Fibroblast of lung (primary cell): ENCODE measurements around the gene IDNK. TPM values are rescaled to one million over a fixed set of nuclear protein-coding genes. Genes with fewer than 3 reads are reported as not detected.

Source experiments
- DNase-seq, 2 donors: peaks; one replicate each; pipeline versions ENCODE4 v3.0.0 to v3.0.0-alpha.2; 2010; ENCODE audit warnings: low read depth in 2 of 2
- H2AFZ ChIP-seq: 2 replicates; pipeline ENCODE4 v1.5.1; 2012; ENCODE audit warnings: low read length, control low read depth, inconsistent platforms
- H3K27ac ChIP-seq: 2 replicates; pipeline ENCODE4 v1.5.1; 2011; ENCODE audit warnings: low read length, control low read depth; ENCODE audit not compliant: insufficient read depth
- H3K27me3 ChIP-seq: 2 replicates; pipeline ENCODE4 v1.5.1; 2011; ENCODE audit warnings: mild to moderate bottlenecking, low read length; ENCODE audit not compliant: control insufficient read depth, insufficient read depth
- H3K36me3 ChIP-seq: 2 replicates; pipeline ENCODE4 v1.5.1; 2011; ENCODE audit warnings: low read length; ENCODE audit not compliant: control insufficient read depth, insufficient read depth
- H3K4me1 ChIP-seq: 2 replicates; pipeline ENCODE4 v1.5.1; 2011; ENCODE audit warnings: low read length; ENCODE audit not compliant: control insufficient read depth, insufficient read depth; ENCODE audit errors: extremely low read depth
- H3K4me2 ChIP-seq: 2 replicates; pipeline ENCODE4 v1.5.1; 2011; ENCODE audit warnings: low read length, control low read depth; ENCODE audit not compliant: insufficient read depth; ENCODE audit errors: extremely low read depth
- H3K4me3 ChIP-seq, 4 experiments: fragments of 200-600 bp in 1 of 4; sonication (generic) in 1 of 4; replicated peaks in 1 of 4; 2 replicates each; pipeline ENCODE4 v1.5.1; 2011 to 2016; ENCODE audit warnings: low read length in 4 of 4, low read depth in 3 of 4, mild to moderate bottlenecking in 3 of 4, control low read depth in 2 of 4, inconsistent platforms in 1 of 4, mixed read lengths in 1 of 4; ENCODE audit not compliant: insufficient read depth in 1 of 4; ENCODE audit errors: control extremely low read depth in 1 of 4
- H3K79me2 ChIP-seq: 2 replicates; pipeline ENCODE4 v1.5.1; 2012; ENCODE audit warnings: mild to moderate bottlenecking, low read length, inconsistent platforms; ENCODE audit not compliant: control insufficient read depth, insufficient read depth
- H3K9ac ChIP-seq: 2 replicates; pipeline ENCODE4 v1.5.1; 2011; ENCODE audit warnings: mild to moderate bottlenecking, low read length, control low read depth; ENCODE audit not compliant: insufficient read depth
- H3K9me3 ChIP-seq: 2 replicates; pipeline ENCODE4 v1.5.1; 2012; ENCODE audit warnings: low read depth, low read length; ENCODE audit not compliant: control insufficient read depth, insufficient read depth
- H4K20me1 ChIP-seq: 2 replicates; pipeline ENCODE4 v1.5.1; 2011; ENCODE audit warnings: low read length; ENCODE audit not compliant: control insufficient read depth, insufficient read depth; ENCODE audit errors: extremely low read depth
- CTCF ChIP-seq, 2 donors: IDR thresholded peaks in 1 of 2; conservative IDR thresholded peaks in 1 of 2; 1 replicate in 1 of 2; 2 replicates in 1 of 2; pipeline ENCODE4 v1.5.1; 2011 to 2012; ENCODE audit warnings: low read length in 2 of 2, control low read depth in 1 of 2, inconsistent platforms in 1 of 2, low read depth in 1 of 2, mild to moderate bottlenecking in 1 of 2
- EZH2 ChIP-seq: IDR thresholded peaks from 2 replicates; pipeline ENCODE4 v1.5.1; 2012; ENCODE audit warnings: low read length, control low read depth, mild to moderate bottlenecking; ENCODE audit errors: missing control alignments
- polyA plus RNA-seq, 2 donors: library from polyadenylated mRNA; depleted of rRNA in 1 of 2; stranded (reverse) in 1 of 2; unstranded in 1 of 2; fragments of >200 nt; gene quantifications; 2 replicates each; pipeline ENCODE4 v1.2.1, GENCODE V29; 2011 to 2012; ENCODE audit warnings: missing spikeins in 1 of 2
- total RNA-seq: library from RNA; depleted of rRNA; stranded (reverse); fragments of >200 nt; gene quantifications from 2 replicates; pipeline ENCODE4 v1.2.1, GENCODE V29; 2014

IDNK gene
- total and polyA plus RNA-seq, 2 donors (not counting 1 experiment from before 2014, with no cell fraction given), result 4.5 to 7.8 TPM

GRCh38 chr9:83642793-83643192 lies 19.9 kb downstream of the IDNK start:
- H3K36me3 ChIP-seq, result no peaks in the 10 kb centered on the region
- no peak for DNase-seq
- H3K4me2 ChIP-seq, result no peak overlapping the region
- no peaks in the 10 kb centered on the region for H3K79me2 ChIP-seq
- H3K9ac ChIP-seq, result no peak overlapping the region
- H2AFZ ChIP-seq, result no peak overlapping the region
- no peaks in the 10 kb centered on the region for H3K9me3 ChIP-seq
- H3K4me3 ChIP-seq, result no peak overlapping the region
- no peaks in the 10 kb centered on the region for H3K4me1 ChIP-seq
- H3K27me3 ChIP-seq, result no peaks in the 10 kb centered on the region
- TF ChIP-seq EZH2, result no peak
- TF ChIP-seq CTCF (conservative IDR thresholded peaks at IDR 0.05 in 1 of 2, IDR thresholded peaks at IDR 0.05 in 1 of 2; ENCODE audit: low read depth in 1 of 2, low read length in 2 of 2), result no peak
- H4K20me1 ChIP-seq, result no peaks in the 10 kb centered on the region
- H3K27ac ChIP-seq, result no peak overlapping the region

GRCh38 chr9:83646500-83647239 lies 23.7 kb downstream of the IDNK start:
- no peak overlapping the region for H2AFZ ChIP-seq
- TF ChIP-seq EZH2, result no peak
- no peak for TF ChIP-seq CTCF (conservative IDR thresholded peaks at IDR 0.05 in 1 of 2, IDR thresholded peaks at IDR 0.05 in 1 of 2; ENCODE audit: low read depth in 1 of 2, low read length in 2 of 2)
- no peaks in the 10 kb centered on the region for H3K9me3 ChIP-seq
- H3K4me3 ChIP-seq, result no peak overlapping the region
- no peaks in the 10 kb centered on the region for H3K36me3 ChIP-seq
- no peak overlapping the region for H3K27ac ChIP-seq
- DNase-seq, result no peak
- no peaks in the 10 kb centered on the region for H3K79me2 ChIP-seq
- H4K20me1 ChIP-seq, result no peaks in the 10 kb centered on the region
- no peaks in the 10 kb centered on the region for H3K4me1 ChIP-seq
- H3K27me3 ChIP-seq, result no peaks in the 10 kb centered on the region
- H3K4me2 ChIP-seq, result no peak overlapping the region
- H3K9ac ChIP-seq, result no peak overlapping the region

GRCh38 chr9:83649080-83649479 lies 26.1 kb downstream of the IDNK start:
- Histone ChIP-seq H3K9ac (no peak overlapping the region), H3K4me3 (no peak overlapping the region), H2AFZ (no peak overlapping the region), H3K4me2 (no peak overlapping the region), H3K4me1 (no peaks in the 10 kb centered on the region), H4K20me1 (no peaks in the 10 kb centered on the region), H3K27ac (no peak overlapping the region), H3K36me3 (no peaks in the 10 kb centered on the region), H3K9me3 (no peaks in the 10 kb centered on the region), H3K79me2 (no peaks in the 10 kb centered on the region), H3K27me3 (no peaks in the 10 kb centered on the region)
- TF ChIP-seq CTCF (conservative IDR thresholded peaks at IDR 0.05 in 1 of 2, IDR thresholded peaks at IDR 0.05 in 1 of 2; ENCODE audit: low read depth in 1 of 2, low read length in 2 of 2), result peak; percentile 69 to 77
- TF ChIP-seq EZH2, result no peak
- peak; percentile 11 to 31 for DNase-seq
